Stimulated activated CD8-positive, alpha-beta memory T cell treated with anti-CD3 and anti-CD28 coated beads, Interleukin-4, amount 100 ng/mL, for 24 hours (primary cell): ENCODE data around the gene DDIT3.
"Not testable (repeated sequence)": the region's sequence is repeated elsewhere in the genome, so short reads cannot be mapped to it uniquely, and the experiment has no call there.

Source experiments
- DNase-seq: peaks from one replicate; pipeline ENCODE4 v3.0.0-alpha.2; 2020; ENCODE audit warnings: low read depth

Gene DDIT3, protein sequence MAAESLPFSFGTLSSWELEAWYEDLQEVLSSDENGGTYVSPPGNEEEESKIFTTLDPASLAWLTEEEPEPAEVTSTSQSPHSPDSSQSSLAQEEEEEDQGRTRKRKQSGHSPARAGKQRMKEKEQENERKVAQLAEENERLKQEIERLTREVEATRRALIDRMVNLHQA

GRCh38 chr12:57520053-57520818 lies at the start of gene DDIT3:
DDIT3 (minus strand) TSS chr12:57520514; CDS start chr12:57517406, 3,108 bp downstream.
- peak; percentile 100 for DNase-seq

- no peak for DNase-seq
Measured at GRCh38 chr12:57569858-57570257, 49.5 kb upstream of the DDIT3 start.

DNA sequence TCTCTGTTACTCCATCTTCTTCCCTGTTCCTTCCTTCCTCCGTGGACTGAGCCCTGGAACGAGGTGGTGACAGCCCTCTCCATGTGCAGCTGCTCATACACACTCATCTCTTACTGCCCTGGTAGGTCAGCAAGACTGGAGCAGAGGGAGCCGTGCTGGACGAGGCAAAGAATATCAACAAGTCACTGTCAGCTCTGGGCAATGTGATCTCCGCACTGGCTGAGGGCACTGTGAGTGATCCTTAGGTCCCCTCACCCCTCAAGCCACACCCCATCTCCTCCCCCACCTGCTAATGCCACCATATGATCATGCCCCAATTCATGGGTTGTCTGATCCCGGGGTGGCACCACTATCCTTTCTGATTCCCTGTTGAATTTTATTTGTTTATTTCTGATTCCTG lies 48.5 kb upstream of the DDIT3 start:
- DNase-seq, result no peak

DNA sequence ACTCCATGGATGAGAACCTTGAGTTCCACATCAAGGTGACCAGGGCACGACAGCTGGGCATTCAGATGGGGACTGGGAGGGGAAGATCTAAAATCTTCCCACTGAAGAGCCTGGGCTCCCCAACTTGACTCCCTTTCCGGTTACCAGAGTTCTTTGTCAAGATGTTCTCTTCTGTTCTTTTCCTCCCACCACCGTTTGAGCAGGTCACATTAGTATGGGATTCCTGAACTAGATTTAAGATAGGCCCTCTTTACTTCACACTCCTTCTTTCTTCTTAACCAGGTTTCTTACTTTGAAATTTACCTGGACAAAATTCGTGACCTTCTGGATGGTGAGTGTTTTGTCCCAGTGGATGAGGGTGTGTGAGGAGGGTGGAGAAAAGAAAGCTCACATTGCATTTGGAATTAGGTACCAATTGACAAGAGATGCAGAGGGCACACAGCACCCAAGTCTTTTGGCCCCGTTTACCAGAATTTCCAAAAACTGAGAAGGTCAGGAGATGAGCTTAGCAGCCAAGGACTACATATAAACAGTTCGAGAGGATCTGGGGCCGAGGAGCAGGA lies 43.9 kb upstream of the DDIT3 start:
- DNase-seq, result no peak

- no peak for DNase-seq
Measured at GRCh38 chr12:57563358-57563757, 43.0 kb upstream of the DDIT3 start.

DNA sequence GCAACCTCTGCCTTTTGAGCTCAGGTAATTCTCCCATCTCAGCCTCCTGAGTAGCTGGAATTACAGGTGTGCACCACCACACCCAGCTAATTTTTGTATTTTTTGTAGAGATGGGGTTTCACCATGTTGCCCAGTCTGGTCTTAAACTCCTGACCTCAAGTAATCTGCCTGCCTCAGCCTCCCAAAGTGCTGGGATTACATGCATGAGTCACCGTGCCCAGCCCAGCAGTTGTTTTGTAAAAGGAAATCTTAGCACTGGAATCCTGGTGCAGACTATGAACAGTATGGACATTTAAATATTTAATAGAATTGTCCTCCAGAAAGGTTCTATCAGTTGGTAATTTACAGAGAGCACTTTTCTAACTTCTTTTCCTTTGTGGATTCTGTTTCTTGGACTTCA lies 40.8 kb upstream of the DDIT3 start:
- not testable (repeated sequence) for DNase-seq

- no peak for DNase-seq
Measured at GRCh38 chr12:57560516-57560915, 40.2 kb upstream of the DDIT3 start.

- DNase-seq, result no peak
Measured at GRCh38 chr12:57558864-57559263, 38.5 kb upstream of the DDIT3 start.

DNA sequence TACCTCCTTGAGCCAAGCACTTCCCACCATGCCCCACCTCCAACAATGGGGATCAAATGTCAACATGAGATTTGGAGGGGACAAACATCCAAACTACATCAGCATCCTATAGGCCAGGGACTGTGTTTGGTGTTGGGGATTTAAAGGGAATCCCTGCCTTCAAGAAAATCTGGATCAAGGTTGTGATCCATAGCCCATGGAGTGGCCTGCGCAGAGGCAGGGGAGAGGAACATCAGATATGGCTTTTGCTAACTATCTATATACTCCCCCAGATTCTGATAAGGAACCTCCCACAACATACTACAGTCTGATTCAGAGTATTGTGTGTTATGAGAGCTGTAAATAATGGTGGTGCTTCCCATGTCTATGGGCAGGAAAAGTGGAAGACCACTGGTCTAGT lies 34.6 kb upstream of the DDIT3 start:
- DNase-seq, result no peak

- DNase-seq, result no peak
Measured at GRCh38 chr12:57554453-57554852, 34.1 kb upstream of the DDIT3 start.

GRCh38 chr12:57553343-57554202 lies 33.3 kb upstream of the DDIT3 start:
- no peak for DNase-seq

- no peak for DNase-seq
Measured at GRCh38 chr12:57552835-57553313, 32.6 kb upstream of the DDIT3 start.

GRCh38 chr12:57552306-57552651 lies 32.0 kb upstream of the DDIT3 start:
- DNase-seq, result no peak

DNA sequence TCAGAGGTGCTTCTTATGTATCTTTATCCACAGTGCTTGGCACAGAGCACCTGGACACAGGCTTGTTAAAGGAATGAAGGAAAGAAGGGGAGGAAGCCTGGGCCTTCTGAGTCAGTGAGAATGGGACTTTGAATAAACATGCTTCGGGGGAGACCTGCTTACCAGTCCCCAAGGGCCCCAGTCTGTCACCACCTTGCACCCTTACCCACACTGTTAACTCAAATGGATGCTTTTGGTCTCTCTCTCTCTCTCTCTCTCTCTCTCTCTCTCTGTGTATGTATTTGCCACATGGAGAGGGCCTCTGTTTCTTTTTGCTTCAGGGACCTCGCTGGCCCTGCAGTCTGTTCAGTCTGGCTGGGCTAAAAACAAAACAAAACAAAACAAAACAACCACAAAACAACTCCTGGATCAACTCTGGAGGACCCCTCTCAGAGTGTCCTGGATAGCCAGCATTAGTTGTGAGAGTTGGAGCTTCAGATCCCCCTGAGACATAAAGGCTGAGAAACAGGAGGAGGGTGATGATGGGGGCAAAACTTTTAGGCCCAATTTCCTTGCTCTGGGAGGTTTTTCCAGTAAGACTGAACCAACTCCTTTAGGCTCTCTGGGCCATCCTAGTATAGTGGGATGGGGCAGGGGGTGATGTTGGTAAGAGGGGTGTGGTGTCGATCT lies 31.5 kb upstream of the DDIT3 start:
- DNase-seq, result no peak

GRCh38 chr12:57550641-57551549 lies 30.6 kb upstream of the DDIT3 start:
- DNase-seq, result no peak

DNA sequence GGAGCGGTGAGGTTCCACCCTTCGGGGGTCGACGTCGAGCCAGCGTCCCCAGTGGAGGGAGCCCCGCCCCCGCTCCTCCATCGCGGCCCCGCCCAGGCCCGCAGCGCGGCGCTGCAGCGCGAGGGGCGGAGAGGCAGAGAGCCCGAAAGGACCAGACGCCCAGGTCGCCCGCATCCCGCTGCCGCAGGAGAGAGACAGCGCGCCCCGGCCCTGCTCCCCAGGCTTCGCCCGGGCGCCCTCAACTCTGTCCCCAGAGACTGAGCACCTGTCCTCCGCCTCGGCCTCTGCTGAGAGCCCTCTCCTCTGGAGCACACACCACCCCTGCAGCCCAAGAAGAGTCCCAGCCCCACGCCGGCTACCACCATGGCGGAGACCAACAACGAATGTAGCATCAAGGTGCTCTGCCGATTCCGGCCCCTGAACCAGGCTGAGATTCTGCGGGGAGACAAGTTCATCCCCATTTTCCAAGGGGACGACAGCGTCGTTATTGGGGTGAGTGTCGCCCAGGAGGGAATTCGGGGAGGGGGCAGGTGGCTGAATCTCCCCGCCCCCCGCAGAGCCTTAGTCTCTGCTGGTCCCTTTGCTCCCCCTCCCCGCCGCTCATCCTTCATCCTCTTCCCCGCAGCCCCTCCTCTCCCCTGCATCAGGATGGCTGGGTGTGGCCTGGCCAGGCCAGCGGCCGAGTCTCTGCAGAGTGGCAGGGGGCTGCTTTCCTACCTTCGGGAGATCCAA lies 29.8 kb upstream of the DDIT3 start, which contains the start of gene KIF5A:
Gene KIF5A, plus strand, starts transcription at position 136 of the 732 bp plus-strand sequence. Its CDS starts 228 bp downstream, at position 364.
- peak; percentile 52 for DNase-seq

DNA sequence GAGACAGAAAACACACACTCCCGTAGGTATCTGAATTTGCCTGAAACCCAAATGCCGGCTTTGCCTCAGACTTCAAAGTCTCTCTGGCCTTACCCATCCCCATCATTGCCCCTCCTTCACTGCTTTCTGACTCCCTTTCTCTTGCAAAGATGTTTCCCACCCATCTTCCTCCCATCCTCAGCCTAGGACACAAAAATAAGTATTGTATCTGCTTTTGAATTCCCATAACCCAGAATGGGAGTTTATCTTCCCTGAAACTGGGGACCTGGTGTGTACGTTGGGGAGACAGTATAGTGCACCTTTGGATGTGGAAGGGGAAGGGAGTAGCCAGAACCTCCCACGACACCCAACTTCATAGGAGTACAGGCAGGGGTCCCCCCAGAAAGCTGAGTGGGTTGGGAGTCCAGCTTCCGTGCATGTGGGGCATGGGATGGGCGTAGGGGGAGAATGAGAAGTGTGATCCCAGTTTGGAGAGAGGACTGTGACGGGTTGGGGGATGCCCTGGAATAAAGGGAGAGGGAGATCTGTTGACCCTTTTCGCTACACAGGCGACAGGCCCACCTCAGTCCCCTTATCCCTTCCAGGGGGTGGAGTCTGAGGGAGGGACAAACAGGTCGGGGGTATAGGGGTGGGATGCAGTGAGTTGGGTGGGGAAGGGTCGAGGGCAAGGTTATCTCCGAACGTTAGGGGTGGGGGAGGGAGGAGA lies 29.0 kb upstream of the DDIT3 start:
- DNase-seq, result no peak

- no peak for DNase-seq
Measured at GRCh38 chr12:57548488-57548887, 28.2 kb upstream of the DDIT3 start.

- no peak for DNase-seq
Measured at GRCh38 chr12:57548013-57548315, 27.6 kb upstream of the DDIT3 start.
